ENCODE results near the gene RGS6. TPM values are rescaled to one million over a fixed set of nuclear protein-coding genes. Genes with fewer than 3 reads are reported as not detected.

Gene RGS6
- total RNA-seq, 1 experiment from 2014 or later = not detected

DNA sequence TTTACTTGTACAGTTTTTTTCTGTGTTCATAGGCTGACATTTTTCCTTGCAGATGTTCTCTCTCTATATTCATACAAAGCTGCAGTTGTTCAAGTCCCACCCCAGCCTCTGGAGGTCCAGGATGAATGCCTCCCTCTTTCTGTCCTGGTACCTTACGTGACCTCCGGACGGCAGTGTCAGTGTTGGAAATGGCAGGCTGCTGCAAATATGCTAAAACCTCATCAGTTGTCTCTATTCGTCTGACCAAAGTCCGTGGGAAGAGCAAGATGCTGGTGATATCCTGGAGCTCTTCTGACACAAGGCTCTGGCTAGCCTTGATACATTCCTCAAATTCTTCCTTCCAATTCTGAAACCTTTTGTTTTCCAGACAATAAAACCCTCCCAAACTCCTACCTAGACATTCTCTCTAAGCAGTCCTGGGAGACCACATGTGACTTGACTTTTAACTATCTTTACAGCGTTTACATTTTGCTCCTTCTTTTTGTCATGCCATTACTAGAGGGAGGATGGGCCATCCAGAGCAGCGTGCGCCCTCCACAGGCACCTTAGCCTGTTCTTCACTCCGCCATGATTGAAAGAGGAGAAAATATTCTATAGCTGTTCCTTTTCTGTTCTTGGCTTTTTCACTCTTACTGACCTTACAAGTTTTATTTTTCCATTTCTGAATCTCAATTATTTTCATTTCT is 143.6 kb downstream of the RGS6 start:
- no peak for DNase-seq (ENCODE audit: low read depth)

DNA sequence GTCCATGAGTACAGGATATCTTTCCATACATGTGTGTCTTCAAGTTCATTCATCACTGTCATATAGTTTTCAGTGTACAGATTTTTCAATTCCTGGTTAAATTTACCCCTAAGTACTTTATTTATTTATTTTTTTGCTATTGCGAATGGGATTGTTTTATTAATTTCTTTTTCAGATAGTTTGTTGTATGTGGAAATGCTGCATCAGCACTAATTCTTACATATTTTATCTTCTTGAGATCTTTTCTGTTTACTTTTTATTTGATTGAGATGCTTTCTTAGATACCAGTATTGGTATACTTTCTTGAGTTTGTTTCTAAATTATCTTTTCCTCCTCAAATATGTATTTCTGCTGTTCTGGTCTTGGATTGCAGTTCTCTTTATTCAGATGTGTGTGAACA is 148.9 kb downstream of the RGS6 start:
- no peak for DNase-seq (ENCODE audit: low read depth)

DNA sequence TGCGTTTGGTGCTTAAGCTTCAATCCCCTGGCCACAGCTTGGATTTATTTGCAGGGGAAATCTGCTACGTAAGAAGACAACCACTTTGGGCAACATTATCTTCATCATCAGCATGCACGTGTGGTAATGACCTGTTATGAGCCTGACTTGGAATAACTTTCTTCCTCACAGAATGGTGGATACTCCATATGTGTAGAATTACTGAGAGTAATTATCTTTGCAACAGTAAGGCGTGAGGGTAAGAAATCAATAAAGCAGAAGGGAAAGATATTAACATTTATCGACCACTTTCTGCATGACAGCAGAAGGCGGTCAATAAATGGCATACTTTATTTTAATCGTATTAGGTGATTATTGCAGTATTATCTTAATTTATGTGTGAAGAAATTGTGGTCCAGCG is 152.7 kb downstream of the RGS6 start:
- DNase-seq (ENCODE audit: low read depth) = no peak

DNA sequence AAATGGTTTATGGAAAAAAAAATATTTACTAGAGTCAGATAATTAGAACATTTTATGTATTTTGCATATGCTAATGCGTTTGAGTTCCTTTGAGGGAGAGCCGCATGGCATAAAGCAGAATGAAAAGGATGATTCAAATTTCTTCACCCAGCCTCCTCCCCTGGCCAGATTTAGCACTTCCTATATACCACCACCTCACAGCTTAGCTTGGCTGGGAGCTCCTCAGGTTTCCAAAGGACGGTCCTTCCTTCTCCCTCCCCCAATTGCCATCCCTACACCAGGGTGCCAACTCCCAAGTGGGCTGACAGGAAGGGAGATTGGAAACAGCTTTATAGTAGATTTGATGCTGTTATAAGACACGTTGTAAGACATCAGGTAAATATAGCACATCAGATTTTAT is 157.4 kb downstream of the RGS6 start:
- DNase-seq (ENCODE audit: low read depth) = no peak

DNA sequence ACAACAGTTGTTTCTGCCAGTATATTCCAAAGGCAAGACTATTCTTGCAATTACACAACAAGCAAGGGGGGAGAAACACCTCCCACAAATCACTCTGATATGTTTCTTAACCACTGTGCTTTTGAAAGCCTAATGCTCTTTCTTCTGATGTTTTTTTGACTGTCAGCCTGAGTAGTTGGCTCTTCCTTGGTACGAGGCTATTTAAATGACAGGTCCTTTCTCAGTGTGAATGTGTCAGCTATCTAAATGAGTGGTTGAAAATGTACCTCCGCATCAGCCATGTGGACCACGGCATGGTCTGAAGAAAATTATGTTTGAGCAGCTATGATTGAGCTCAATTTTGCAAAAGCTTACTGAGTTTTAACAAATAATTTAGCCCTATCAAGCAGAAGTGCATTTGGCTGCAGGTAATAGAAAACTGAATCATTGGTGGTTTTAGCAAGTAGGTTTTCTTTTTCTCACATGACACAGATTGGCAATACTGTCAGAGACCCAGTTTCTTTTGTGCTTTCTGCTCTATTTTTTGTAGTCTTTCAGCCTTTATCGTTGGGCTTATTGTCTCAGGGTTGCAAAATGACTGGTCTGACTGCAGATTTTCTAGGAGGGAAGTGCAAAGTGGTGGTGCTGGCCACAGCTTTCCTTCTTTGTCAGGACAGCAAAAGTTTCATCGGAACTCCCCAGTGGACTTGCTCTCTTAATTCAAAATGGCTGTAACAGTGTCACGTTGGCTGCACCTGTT is 162.8 kb downstream of the RGS6 start:
- no peak for DNase-seq (ENCODE audit: low read depth)

DNA sequence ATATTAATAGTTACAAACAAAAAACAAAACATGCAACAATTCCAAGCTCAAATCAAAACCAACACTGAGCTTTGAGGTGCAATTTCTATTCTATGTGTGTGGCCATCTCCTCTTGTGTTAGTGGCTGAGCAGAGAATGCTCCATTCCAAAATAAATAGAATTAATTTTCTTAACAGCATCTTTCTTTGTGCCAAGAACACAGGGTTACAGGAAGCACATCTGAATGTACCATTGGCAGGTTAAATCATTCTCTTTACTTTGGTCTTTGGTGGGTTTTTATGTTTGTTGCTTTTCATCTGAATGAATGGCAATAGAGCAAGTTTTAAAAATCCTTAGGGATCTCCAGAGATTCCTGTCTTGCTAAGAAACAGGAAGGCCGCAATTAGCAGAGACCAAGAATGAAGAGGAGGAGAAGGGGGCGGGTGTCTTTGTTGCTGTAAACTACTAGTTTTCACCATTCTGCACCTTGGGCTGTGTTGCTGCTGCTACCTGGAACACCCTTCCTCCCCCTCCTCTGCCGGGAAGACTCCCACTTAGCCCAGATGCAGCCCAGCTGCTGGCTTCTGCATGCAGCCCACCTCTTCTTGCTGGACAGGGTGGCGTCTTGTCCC is 165.0 kb downstream of the RGS6 start:
- no peak for DNase-seq (ENCODE audit: low read depth)

DNA sequence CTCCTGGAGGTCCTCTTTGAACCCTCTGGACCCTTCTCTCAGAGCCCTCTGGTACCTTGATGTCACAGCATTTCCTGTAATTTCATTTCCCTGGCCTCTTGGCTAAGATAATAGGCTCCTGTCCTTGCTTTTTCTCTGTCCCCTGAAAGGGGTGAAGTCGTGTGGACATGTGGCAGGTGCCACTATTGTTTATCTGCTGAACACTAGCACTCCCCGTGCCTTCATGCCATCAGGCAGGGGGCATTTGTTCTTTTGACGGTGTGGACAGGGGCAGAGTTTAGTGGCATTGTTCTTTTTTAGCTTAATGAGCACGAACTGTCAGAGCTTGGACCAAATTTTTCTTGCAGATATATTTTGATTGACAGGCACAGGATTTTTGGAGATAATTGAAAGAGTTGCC is 166.0 kb downstream of the RGS6 start:
- no peak for DNase-seq (ENCODE audit: low read depth)

DNA sequence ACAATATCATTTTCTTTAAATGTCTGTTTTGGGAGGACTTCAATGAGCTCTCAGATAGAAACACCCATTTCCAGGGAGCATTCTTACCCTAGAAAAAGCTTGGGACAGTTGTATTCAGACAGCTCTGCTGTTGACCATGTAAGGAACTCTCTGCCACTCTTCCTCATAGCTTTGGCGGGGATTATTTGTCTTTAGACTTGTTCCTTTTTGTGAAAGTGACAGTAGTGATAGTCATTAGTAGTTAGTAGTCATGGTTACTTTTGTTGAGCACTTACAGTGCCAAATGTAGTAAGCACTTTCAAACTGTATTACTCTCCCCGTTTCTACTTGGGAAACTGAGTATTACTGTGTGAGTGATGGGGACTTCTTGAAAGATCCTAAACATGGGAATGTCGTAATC is 167.3 kb downstream of the RGS6 start:
- no peak for DNase-seq (ENCODE audit: low read depth)

DNA sequence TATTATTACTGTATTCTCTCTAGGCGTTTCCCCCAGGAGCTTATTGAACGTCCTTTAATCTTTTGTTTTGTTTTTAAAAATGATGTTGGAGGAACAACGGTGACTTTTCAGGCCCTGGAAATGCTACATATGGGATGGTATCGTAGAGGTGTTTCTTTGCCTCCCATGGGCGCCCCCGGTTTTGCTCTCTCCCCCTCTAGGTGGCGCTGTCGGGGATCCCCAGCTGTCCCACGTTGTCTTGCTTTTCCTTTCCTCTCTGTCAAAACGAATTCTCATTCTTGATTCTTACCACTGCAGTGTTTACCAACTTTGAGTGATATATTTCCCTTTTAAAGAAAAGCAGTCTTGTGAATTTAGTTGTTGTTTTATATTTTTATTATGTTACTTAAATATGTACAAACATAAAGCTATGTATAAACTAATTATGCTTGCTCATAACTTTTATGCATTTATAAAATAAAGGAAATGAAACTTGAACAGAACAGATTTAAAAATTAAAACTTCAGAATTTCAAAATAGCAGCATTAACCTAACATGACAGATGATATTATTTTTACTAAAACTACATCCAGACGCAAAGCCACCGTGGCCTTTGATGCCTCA is 171.9 kb downstream of the RGS6 start:
- peak; percentile 42 for DNase-seq (ENCODE audit: low read depth)

DNA sequence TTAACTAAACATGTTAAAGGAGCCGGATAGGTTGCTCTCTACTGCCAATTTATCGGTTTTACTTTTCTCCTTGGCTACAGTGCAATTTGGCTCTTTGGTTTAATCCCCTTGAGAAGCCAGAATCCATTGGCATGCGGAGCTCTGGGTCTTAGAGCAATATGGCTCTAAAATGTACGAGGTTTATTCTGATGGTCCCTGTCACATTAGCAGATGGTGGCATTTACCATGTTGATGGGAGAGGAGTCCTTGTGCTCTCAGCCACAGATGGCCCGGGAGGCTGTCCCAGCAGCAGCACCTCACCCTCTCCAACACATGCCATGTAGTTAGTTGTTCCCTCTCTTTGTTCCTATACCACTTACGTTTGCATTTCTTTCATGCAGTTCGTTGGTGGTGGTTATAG is 179.7 kb downstream of the RGS6 start:
- DNase-seq (ENCODE audit: low read depth) = no peak

DNA sequence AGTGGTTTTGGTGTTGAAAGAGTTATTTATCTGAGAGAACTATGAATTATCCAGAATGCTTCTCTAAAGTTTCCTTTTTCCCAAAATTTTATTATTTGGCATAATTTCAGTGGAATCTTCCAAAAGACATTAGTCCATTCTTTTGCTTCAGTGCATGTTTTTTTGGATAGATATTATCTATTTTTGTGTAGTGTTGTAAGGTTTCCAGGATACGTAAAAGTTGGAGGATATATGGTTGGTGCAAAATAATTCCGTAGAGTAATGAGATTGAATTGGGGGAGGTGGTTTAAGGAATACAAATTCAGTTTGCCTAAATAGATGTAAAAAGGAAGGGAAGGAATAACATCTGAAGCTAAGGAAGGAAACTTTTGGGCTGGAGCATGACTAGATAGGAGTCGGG is 186.6 kb downstream of the RGS6 start:
- no peak for DNase-seq (ENCODE audit: low read depth)

DNA sequence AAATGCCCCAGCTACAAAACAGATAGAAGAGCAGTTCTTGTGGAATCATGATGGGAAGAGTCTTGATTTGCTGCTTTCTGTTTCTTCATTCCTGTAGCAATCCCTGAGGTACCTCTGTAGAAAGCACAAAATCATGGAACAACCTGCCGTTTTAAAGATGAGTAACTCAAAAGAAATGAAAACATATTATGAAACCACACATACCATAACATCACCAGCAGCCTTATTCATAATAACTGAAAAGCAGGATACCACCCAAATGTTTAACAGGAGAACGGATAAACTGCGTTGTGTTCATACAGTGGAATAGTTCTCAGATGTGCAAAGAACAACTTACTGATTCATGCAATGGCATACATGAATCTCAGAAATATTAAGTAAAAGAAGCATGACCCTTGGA is 188.1 kb downstream of the RGS6 start:
- peak; percentile 4 for DNase-seq (ENCODE audit: low read depth)

DNA sequence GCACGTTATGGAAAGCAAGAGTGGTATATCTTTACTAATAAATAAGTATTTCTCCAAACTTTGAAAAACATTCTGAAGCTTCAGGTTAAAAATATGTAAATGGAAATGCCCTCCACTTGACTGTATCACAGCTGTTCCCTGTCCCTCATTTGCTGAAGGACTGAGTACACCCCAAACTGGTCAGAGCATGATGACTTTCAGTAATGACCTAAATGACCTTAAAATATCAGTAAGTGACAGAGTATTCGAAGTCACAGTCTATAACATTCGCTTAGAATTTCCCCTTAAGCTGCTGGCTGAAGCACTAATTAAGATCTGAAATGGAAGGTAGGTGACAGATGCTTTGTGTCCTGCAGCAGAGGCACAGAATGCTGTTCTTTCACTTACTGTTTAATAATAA is 191.5 kb downstream of the RGS6 start:
- no peak for DNase-seq (ENCODE audit: low read depth)

DNA sequence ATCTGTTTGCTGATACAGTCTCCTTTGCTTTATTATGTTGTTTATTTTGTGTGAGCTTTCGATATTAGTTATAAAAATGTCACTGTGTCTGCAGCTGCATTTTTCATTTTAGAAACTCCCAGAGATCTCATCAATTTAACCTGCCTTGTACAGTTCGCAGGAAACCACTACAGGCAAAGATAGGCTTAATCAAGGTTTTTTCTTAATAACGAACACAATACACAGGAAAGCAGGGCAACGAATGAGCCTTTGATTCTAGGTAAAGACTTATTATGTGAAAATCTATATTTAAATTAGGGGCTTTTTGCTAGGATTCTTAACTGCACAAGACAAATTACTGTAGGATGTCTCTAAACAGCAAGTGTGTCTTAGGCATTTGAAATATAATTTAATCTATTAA is 191.9 kb downstream of the RGS6 start:
- DNase-seq (ENCODE audit: low read depth) = no peak

DNA sequence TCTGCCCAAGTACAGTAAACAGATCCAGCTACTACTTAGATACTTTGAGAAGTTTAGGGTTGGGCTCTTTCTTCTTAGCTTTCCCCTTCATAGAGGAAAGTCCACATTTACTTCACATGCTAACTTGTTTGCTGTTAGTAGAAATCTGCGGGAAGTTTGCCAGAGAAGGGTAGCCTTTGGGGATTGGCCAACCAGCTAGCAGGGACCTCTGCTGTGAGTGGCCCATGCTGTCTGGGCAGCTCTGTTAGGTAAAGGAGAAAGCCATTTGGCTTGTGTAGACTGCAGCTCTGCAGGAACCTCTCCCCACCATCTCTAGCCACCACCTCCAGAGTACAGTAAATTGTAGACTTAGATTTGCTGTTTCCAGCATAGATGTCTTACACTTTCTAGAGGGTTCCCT is 193.9 kb downstream of the RGS6 start:
- DNase-seq (ENCODE audit: low read depth) = no peak

DNA sequence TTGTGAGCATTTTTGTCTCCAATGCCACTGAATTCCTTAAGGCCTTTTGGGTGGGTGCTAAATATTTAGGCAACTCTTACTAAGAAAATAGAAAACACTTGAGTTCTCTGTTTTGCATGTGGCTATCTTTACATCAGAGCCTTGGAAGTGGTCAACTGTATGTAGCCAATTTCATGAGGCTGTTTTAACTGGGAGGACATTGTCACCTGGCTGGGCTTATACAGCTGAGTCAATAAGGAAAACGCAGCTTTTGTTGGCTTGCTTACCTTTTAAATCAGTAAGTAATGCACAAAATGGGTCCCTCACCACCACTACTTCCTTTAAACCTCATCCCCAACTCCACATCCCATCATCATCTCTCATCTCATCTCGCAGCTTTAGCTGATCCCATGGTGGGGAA is 194.3 kb downstream of the RGS6 start:
- DNase-seq (ENCODE audit: low read depth) = no peak

DNA sequence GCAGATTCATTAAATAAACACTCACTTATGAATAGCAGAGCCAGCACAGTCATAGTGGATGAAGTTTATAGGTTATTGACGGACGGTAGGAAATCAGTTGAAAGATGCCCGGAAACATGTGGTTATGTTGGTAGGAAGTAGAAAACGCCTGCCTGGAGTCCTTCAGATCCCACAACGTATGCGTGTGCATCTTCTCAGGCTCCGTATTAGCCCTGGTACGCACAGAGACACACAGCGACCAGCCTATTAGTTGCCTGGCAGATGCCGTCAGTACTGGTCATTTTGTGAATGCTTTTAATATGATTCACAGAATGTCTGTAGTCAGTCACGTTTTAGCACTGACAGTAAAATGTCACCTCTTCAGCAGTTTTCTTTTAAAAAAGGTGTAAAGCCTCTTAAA is 196.4 kb downstream of the RGS6 start:
- peak; percentile 27 for DNase-seq (ENCODE audit: low read depth)

DNA sequence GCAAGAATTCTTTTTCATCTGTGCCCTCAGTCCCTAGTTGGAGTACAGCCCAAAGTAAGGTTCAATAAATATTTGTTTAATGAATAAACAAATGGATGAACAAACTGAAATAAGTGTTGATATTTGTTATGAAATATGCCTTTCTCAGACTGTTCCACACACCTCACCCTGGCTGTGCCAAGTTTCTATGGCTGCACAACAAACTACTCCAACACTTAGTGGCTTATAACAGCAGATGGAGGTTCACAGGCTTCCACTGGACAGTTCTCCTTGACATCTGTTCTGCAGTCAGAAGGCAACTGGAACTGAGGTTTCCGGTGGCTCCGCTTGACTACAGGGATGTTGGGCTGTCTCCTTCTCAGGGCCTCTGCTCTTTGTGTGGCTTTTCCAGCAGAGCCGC is 197.1 kb downstream of the RGS6 start:
- no peak for DNase-seq (ENCODE audit: low read depth)

DNA sequence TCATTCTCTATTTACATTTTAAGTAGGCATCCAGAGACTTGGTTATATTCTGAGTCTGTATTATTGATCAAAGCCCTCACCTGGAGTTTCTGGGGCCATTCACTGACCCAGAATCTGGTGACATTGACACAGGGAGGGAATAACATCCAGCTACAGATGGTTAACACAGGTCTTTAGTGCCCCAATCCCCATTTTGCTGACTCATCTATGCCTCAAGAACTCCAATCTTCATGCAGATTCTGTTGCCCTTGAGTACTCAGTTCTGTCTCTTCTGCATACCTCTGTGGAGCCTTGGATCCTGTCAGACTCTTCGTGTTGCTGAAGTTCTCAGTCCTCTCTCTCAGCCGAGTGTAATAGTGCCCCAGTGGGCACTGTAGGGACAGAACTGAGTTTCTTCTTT is 208.9 kb downstream of the RGS6 start:
- DNase-seq (ENCODE audit: low read depth) = no peak

DNA sequence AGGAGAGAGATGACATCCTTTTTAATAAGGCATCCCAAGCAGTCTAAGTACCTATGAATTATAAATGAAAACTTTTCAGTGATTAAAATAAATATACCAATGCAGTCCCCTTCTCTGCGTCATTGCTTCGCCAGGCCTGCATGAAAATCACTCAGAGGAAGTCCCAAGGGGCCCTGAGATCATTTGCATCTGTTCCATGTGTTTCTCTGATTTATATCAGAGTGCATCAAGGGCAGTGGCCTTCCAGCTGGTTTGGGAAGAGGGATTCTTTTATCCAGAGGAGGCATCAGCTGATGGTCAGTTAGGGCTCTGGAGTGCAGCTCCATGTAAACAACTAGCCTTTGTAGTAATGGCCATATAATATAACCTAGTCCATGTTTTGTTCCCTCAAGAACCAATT is 210.1 kb downstream of the RGS6 start:
- no peak for DNase-seq (ENCODE audit: low read depth)

DNA sequence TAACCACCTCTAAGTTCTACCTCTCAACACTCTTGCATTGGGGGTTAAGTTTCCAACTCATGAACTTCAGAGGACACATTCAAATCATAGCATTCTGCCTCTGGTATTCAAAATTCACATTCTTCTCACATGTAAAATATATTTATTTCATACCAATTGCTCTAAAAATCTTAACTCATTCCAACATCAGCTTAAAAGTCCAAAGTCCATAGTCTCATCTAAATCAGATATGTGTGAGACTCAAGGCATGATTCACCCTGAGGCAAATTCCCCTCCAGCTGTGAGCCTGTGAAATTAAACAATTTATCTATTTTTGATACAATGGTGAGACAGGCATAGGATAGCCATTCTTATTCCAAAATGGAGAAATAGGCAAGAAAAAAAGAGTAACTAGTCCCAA is 214.0 kb downstream of the RGS6 start:
- DNase-seq (ENCODE audit: low read depth) = no peak

DNA sequence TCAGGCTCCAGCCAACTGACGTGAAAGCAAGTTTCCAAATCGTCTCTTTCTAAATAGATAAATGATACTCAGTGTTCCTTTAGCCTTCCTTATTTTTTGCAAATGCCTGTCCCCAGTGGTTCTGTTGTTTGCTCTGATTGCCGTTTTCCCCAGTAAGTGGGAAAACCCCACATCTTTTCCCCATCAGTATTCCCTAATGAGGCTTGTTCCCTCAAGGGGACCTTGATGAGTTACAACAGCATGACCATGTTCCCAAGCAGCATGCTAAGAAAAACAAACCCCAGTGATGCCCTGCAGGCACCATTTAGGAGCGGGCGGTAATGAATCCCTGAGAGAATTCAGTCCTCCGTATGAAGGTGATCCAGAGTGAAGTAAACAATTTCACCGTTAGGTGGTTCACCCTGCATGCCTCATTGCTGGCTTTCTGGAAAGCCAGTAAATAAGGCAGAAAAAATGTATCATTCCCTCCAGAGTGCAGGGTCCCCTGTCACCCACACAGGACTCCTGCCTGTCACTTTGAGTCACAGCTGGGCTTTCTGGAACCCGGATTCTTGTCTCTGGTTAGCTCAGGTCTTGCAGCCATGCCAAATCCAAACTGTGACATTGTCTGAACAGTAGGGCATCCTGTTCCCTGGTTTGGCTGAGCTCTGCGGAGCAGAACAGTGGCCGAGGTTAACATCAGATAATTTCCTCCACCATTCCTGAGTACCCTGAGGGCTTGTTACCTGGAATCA is 222.6 kb downstream of the RGS6 start:
- DNase-seq (ENCODE audit: low read depth) = peak; percentile 15
